GM12875 (cell line): ENCODE data around the gene MED13.
"Not testable (repeated sequence)": the region's sequence is repeated elsewhere in the genome, so short reads cannot be mapped to it uniquely, and the experiment has no call there.

ENCODE experiments used
- H3K4me3 ChIP-seq: one replicate; pipeline ENCODE4 v1.5.1; 2011; ENCODE audit warnings: low read depth, low read length, control low read depth
- CTCF ChIP-seq: IDR thresholded peaks from 2 replicates; pipeline ENCODE4 v1.5.1; 2011; ENCODE audit warnings: low read depth, mild to moderate bottlenecking, control low read depth, inconsistent platforms, low read length, moderate library complexity, borderline replicate concordance; ENCODE audit not compliant: insufficient read depth

The MED13 gene

GRCh38 chr17:61903251-61903650 is 161.8 kb downstream of the MED13 start:
- TF ChIP-seq CTCF, result no peak
- H3K4me3 ChIP-seq, result no peak overlapping the region

GRCh38 chr17:61897548-61898180 is 167.4 kb downstream of the MED13 start:
- no peak for TF ChIP-seq CTCF
- no peak overlapping the region for H3K4me3 ChIP-seq

GRCh38 chr17:61895391-61895790 is 169.7 kb downstream of the MED13 start:
- TF ChIP-seq CTCF, result no peak
- H3K4me3 ChIP-seq, result no peak overlapping the region

- not testable (repeated sequence) for H3K4me3 ChIP-seq
Observed at GRCh38 chr17:61894310-61894709, 170.8 kb downstream of the MED13 start.
